HG03139 (cell line): Measurements from ENCODE around the gene FILIP1L.

Experiments
- ATAC-seq: cut with Tn5 transposase; IDR thresholded peaks from one replicate; pipeline ENCODE4 v1.9.1; 2021; ENCODE audit not compliant: unreplicated experiment

Gene FILIP1L

GRCh38 chr3:99873269-99874102 lies 240.8 kb downstream of the FILIP1L start:
- ATAC-seq, result no peak

GRCh38 chr3:99872923-99873254 lies 241.4 kb downstream of the FILIP1L start:
- ATAC-seq, result no peak

- no peak for ATAC-seq
Measured at GRCh38 chr3:99871231-99872045, 242.9 kb downstream of the FILIP1L start.

- ATAC-seq, result no peak
Measured at GRCh38 chr3:99870712-99871111, 243.6 kb downstream of the FILIP1L start.

- no peak for ATAC-seq
Measured at GRCh38 chr3:99869621-99870020, 244.7 kb downstream of the FILIP1L start.

- ATAC-seq, result no peak
Measured at GRCh38 chr3:99868311-99868646, 246.0 kb downstream of the FILIP1L start.

- ATAC-seq, result no peak
Measured at GRCh38 chr3:99867594-99868310, 246.5 kb downstream of the FILIP1L start.

- ATAC-seq, result no peak
Measured at GRCh38 chr3:99866261-99866761, 248.0 kb downstream of the FILIP1L start.

- no peak for ATAC-seq
Measured at GRCh38 chr3:99865321-99865720, 249.0 kb downstream of the FILIP1L start.

GRCh38 chr3:99864289-99864688 lies 250.0 kb downstream of the FILIP1L start:
- ATAC-seq, result no peak

GRCh38 chr3:99863588-99863987 lies 250.7 kb downstream of the FILIP1L start:
- ATAC-seq, result no peak

- no peak for ATAC-seq
Measured at GRCh38 chr3:99863002-99863401, 251.3 kb downstream of the FILIP1L start.

GRCh38 chr3:99862208-99862607 lies 252.1 kb downstream of the FILIP1L start:
- ATAC-seq, result no peak

GRCh38 chr3:99861216-99861615 lies 253.1 kb downstream of the FILIP1L start:
- no peak for ATAC-seq

GRCh38 chr3:99859825-99860224 lies 254.5 kb downstream of the FILIP1L start:
- no peak for ATAC-seq

- ATAC-seq, result no peak
Measured at GRCh38 chr3:99858469-99858868, 255.8 kb downstream of the FILIP1L start.

GRCh38 chr3:99857278-99857677 lies 257.0 kb downstream of the FILIP1L start:
- ATAC-seq, result no peak

- ATAC-seq, result no peak
Measured at GRCh38 chr3:99856437-99857220, 257.7 kb downstream of the FILIP1L start.

- ATAC-seq, result no peak
Measured at GRCh38 chr3:99855900-99856299, 258.4 kb downstream of the FILIP1L start.

- no peak for ATAC-seq
Measured at GRCh38 chr3:99854756-99855298, 259.5 kb downstream of the FILIP1L start.
